Measurements from ENCODE around the gene SETD3. TPM values are rescaled to one million over a fixed set of nuclear protein-coding genes. Genes with fewer than 3 reads are reported as not detected.

SETD3 gene
- total RNA-seq, 1 donor from 2014 or later = 46.0 TPM

DNA sequence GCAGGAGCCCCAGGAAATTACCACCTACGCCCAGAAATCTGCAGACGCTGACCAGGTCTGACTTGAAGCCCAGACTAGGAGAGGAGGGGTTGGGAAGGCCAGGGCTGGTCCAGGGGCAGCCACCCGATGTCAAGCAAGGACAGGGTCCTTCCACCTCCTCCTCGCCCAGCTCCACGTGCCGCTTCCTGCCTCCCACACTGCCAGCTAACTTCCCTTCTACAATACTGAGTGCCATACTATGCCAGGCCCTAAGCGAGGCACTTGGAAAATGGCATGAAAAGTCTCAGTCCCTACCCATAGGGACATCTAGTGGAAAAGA, 71.7 kb downstream of the SETD3 start:
- TF ChIP-seq, protein P1, sequence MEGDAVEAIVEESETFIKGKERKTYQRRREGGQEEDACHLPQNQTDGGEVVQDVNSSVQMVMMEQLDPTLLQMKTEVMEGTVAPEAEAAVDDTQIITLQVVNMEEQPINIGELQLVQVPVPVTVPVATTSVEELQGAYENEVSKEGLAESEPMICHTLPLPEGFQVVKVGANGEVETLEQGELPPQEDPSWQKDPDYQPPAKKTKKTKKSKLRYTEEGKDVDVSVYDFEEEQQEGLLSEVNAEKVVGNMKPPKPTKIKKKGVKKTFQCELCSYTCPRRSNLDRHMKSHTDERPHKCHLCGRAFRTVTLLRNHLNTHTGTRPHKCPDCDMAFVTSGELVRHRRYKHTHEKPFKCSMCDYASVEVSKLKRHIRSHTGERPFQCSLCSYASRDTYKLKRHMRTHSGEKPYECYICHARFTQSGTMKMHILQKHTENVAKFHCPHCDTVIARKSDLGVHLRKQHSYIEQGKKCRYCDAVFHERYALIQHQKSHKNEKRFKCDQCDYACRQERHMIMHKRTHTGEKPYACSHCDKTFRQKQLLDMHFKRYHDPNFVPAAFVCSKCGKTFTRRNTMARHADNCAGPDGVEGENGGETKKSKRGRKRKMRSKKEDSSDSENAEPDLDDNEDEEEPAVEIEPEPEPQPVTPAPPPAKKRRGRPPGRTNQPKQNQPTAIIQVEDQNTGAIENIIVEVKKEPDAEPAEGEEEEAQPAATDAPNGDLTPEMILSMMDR (IDR thresholded peaks at IDR 0.05; ENCODE audit: unreplicated experiment) = no peak
- no peak for DNase-seq (ENCODE audit: low spot score, unreplicated experiment)
- H3K36me3 Mint-ChIP-seq (ENCODE audit: insufficient read depth) = peaks cover 10% of the 10 kb centered on the region
- no peaks in the 10 kb centered on the region for H3K27me3 Mint-ChIP-seq
- peaks cover 15% of the 10 kb centered on the region for H3K4me1 Mint-ChIP-seq (ENCODE audit: low read depth)
- no peaks in the 10 kb centered on the region for H3K9me3 Mint-ChIP-seq (ENCODE audit: low read depth)
- H3K27ac Mint-ChIP-seq = no peak overlapping the region
- no peak overlapping the region for H3K4me3 Mint-ChIP-seq (ENCODE audit: low read depth)

DNA sequence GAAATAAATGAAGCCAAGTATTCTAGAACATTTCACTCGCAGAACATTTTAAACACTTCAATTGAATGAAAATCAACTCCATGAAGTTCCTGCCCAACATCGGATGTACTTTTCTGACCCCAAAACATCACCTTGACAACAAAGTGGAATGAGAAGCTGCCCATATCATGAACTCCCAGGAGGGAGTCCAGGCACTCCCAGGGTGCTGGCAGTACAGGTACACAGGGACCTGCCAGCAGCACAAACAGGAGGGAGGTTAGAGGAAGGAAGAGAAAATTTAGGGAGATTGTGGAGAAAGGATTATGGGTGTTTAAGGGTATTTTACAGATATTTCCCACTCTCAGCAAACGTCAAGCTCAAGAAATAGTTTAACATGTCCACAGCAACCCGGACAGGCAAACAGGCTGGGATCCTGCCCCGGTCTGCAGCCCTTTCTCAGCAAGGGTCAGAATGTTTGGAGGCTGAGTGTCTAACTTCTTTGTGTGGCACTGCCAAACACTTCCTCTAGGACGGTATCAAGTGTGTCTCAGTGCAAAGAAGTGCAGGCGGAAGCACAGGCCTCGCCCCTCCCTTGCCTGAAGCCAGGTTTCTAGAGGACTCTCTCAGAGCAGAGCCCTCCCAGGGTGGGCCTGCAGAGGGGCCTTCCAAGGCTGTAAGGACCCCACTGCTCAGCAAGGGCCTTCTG, 72.2 kb downstream of the SETD3 start:
- no peak for DNase-seq (ENCODE audit: low spot score, unreplicated experiment)

DNA sequence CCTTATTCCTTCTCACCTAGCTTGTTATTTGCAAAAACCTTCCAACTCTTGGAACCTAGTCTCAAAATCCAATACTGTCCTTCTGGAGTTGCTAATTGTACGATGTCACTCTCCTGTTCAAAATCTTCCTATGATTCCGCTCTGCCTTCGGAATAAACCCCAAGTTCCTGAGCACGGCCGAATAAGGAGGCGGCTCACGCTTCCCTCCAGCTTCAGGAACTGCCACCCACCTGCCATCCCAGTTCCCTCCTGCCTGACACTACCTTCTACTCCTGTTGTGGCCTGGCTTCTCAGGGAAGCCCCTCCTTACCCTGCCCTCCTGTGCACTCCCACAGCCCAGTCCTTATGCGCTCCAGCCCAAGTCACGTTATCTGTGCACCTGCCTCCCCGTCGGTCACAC, 73.2 kb downstream of the SETD3 start:
- TF ChIP-seq, protein P1 (IDR thresholded peaks at IDR 0.05; ENCODE audit: unreplicated experiment) = no peak
- no peak for DNase-seq (ENCODE audit: low spot score, unreplicated experiment)
- Mint-ChIP-seq H3K9me3 (ENCODE audit: low read depth) (no peaks in the 10 kb centered on the region), H3K27ac (peak overlapping the region; percentile 1), H3K27me3 (no peaks in the 10 kb centered on the region), H3K36me3 (ENCODE audit: insufficient read depth) (peaks cover 11% of the 10 kb centered on the region), H3K4me3 (ENCODE audit: low read depth) (no peak overlapping the region), H3K4me1 (ENCODE audit: low read depth) (peaks cover 10% of the 10 kb centered on the region)

More for the DNA sequence above, 72.2 kb downstream of the SETD3 start:
- no peaks in the 10 kb centered on the region for H3K9me3 Mint-ChIP-seq (ENCODE audit: low read depth)
- no peaks in the 10 kb centered on the region for H3K27me3 Mint-ChIP-seq
- no peak overlapping the region for H3K27ac Mint-ChIP-seq
- peaks cover 14% of the 10 kb centered on the region for H3K4me1 Mint-ChIP-seq (ENCODE audit: low read depth)
- H3K36me3 Mint-ChIP-seq (ENCODE audit: insufficient read depth) = peaks cover 10% of the 10 kb centered on the region
- TF ChIP-seq, protein P1 (IDR thresholded peaks at IDR 0.05; ENCODE audit: unreplicated experiment) = no peak
- no peak overlapping the region for H3K4me3 Mint-ChIP-seq (ENCODE audit: low read depth)

DNA sequence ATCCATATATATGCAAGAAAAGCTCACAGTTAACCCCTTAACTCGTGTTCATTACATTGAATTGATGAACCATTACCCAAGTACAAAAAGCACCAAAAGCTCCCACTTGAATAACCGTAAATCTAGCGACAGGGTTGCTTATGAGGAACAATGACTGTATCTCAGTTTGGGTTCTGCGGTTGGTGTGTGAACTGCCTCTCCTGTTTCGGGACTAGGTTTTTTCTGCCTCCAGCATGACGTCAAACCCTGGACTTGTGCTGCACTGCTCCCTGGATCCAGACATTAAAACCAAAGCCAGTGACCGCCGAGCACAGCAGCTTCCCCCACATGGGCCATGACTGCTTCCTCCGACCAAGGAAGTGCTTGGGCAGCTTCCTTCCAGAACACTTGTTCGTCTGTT, 77.7 kb downstream of the SETD3 start:
- no peaks in the 10 kb centered on the region for H3K27me3 Mint-ChIP-seq
- H3K36me3 Mint-ChIP-seq (ENCODE audit: insufficient read depth) = peaks cover 24% of the 10 kb centered on the region
- H3K4me1 Mint-ChIP-seq (ENCODE audit: low read depth) = peaks cover 11% of the 10 kb centered on the region
- no peak overlapping the region for H3K4me3 Mint-ChIP-seq (ENCODE audit: low read depth)
- no peaks in the 10 kb centered on the region for H3K9me3 Mint-ChIP-seq (ENCODE audit: low read depth)
- H3K27ac Mint-ChIP-seq = no peak overlapping the region
- TF ChIP-seq, protein P1 (IDR thresholded peaks at IDR 0.05; ENCODE audit: unreplicated experiment) = no peak
- no peak for DNase-seq (ENCODE audit: low spot score, unreplicated experiment)

DNA sequence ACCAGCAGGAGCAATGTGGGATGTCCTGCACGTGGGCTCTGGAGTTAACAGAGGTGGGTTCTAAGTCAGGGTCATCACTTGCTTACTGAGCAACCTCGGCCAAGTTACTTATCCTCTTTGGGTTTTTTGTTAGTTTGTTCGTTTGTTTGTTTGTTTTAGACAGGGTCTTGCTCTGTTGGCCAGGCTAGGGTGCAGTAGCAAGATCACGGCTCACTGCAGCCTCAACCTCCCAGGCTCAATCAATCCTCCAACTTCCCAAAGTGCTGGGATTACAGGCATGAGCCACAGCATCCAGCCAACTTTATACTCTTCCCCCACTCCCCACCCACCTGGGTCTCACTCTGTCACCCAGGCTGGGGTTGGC, 78.4 kb downstream of the SETD3 start:
- H3K36me3 Mint-ChIP-seq (ENCODE audit: insufficient read depth) = peaks cover 24% of the 10 kb centered on the region
- DNase-seq (ENCODE audit: low spot score, unreplicated experiment) = no peak
- peak overlapping the region; percentile 10 for H3K27ac Mint-ChIP-seq
- H3K9me3 Mint-ChIP-seq (ENCODE audit: low read depth) = no peaks in the 10 kb centered on the region
- no peaks in the 10 kb centered on the region for H3K27me3 Mint-ChIP-seq
- peaks cover 11% of the 10 kb centered on the region for H3K4me1 Mint-ChIP-seq (ENCODE audit: low read depth)
- H3K4me3 Mint-ChIP-seq (ENCODE audit: low read depth) = no peak overlapping the region
- TF ChIP-seq, protein P1 (IDR thresholded peaks at IDR 0.05; ENCODE audit: unreplicated experiment) = no peak
